Measurements from ENCODE around the gene ZBTB20. TPM values are rescaled to one million over a fixed set of nuclear protein-coding genes. Genes with fewer than 3 reads are reported as not detected.

Gene ZBTB20
- total and polyA plus RNA-seq, 12 donors, result 0.57 to 105 (median 86.8) TPM

DNA sequence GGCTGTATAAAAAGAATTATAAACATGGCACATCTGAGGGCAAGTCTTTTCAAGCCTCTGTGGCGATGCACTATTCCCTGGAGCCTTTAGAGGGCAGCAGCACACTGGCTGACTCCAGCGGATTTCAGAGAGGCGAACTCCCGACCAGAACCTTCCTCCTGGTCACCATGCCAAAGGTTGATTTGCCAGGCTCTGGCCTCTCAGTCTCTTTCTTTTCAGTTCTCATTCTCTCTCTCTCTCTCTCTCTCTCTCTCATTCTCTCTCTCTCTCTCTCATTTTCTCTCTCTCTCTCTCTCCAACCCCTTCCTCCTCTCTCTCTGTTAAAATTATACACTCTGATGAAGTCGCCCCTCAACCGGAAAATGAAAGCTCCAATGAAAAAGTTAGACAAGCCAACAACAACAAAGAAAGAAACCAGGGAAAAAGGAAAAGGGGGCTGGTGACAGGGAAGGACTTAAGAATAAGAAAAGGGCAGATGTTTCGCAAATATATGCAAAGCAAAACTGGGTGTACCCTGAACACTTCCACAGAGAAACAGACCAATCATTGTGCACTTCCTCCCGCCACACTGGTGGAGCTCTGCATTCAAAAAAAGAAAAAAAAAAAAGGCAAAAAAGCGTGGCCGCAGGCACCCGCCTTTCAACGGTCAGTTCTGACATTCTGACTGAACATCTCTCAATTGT is 763.1 kb downstream of the ZBTB20 start:
- 18 to 29% methylated on average over 12 of the region's 12 CpGs for WGBS, 2 donors
- Histone ChIP-seq H3K4me1 (peaks cover 10 to 51% (median 37%) of the 10 kb centered on the region in 9 donors), H3K4me3 (peak overlapping the region in 9 of 10 donors; percentile 24 to 55 (median 43)), H3K36me3 (peaks cover 0 to 55% (median 22%) of the 10 kb centered on the region in 9 donors), H3K9me3 (no peaks in the 10 kb centered on the region), H3K27me3 (no peaks in the 10 kb centered on the region), H3K27ac (peak overlapping the region; percentile 32 to 83 (median 70))
- intact Hi-C loops (cut with DNase I), result loop anchor here in 9 of 10 donors (5.0 to 10.0 kb wide), 10 partner anchors 33 to 781 kb away; partner anchors contain the start of gene ZBTB20 (in 1 of the 9)
- ATAC-seq (peak; percentile 80 to 89 (median 86)), DNase-seq (peak; percentile 75 to 86)
- TF ChIP-seq, protein P1, sequence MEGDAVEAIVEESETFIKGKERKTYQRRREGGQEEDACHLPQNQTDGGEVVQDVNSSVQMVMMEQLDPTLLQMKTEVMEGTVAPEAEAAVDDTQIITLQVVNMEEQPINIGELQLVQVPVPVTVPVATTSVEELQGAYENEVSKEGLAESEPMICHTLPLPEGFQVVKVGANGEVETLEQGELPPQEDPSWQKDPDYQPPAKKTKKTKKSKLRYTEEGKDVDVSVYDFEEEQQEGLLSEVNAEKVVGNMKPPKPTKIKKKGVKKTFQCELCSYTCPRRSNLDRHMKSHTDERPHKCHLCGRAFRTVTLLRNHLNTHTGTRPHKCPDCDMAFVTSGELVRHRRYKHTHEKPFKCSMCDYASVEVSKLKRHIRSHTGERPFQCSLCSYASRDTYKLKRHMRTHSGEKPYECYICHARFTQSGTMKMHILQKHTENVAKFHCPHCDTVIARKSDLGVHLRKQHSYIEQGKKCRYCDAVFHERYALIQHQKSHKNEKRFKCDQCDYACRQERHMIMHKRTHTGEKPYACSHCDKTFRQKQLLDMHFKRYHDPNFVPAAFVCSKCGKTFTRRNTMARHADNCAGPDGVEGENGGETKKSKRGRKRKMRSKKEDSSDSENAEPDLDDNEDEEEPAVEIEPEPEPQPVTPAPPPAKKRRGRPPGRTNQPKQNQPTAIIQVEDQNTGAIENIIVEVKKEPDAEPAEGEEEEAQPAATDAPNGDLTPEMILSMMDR (IDR thresholded peaks at IDR 0.05), result peak; percentile 89 to 97 (median 94)

DNA sequence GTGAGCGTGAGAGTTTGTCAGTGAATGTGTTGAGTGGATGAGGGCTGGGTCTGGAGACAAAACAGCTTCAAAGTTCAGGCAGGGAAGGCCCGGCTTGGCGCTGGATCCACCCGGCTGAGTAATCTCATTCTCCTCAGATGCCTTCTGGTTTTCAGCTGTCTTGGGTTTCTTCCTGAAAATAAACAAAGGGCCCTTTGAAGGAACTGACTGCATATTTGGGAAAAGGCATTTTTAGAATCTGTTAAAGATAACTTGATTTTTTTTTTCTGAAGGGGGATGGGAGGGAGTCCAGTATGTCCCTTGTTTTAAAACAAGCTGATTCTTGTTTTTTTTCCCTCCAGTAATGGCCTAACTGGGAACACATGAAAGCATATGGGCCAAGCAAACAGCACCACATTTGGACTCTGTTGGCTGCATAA is 766.8 kb downstream of the ZBTB20 start:
- WGBS, 2 donors, result 26 to 34% methylated on average over 4 of the region's 4 CpGs
- Histone ChIP-seq H3K27me3 (no peaks in the 10 kb centered on the region), H3K27ac (peak overlapping the region; percentile 22 to 83 (median 74)), H3K4me1 (peaks cover 10 to 83% (median 51%) of the 10 kb centered on the region in 9 donors), H3K36me3 (peaks cover 0 to 38% (median 8%) of the 10 kb centered on the region in 9 donors), H3K9me3 (no peaks in the 10 kb centered on the region), H3K4me3 (no peak overlapping the region)
- TF ChIP-seq, protein P1 (IDR thresholded peaks at IDR 0.05), result no peak
- intact Hi-C loops (cut with DNase I), result loop anchor here in 9 of 10 donors (2.0 to 10.0 kb wide), 11 partner anchors 29 to 785 kb away; partner anchors contain the start of gene ZBTB20 (in 1 of the 9)
- DNase-seq (peak; percentile 72 to 81), ATAC-seq (peak; percentile 67 to 85 (median 80))

DNA sequence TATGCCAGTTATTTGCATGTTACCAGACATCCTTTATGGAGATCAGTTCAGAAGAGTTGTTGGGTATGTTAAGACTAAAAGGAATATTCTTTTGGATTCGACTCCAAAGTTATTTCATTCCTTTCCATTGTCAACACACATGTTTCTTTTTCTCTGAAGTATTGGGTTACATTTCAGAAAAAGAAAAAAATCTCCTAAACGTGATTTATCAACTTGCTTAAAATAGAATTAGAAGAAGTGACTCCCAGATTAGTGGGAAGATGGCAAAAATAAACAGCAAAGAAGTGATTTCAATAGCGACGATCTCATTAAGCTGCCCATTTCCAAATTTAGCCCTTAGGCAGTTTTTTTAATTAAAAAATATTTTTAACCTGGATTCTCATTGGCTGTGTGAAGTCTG is 767.8 kb downstream of the ZBTB20 start:
- H3K27ac ChIP-seq, result peak overlapping the region in 8 of 10 donors; percentile 24 to 83 (median 68)
- DNase-seq, result no peak
- no peaks in the 10 kb centered on the region for H3K9me3 ChIP-seq
- peaks cover 7 to 83% (median 52%) of the 10 kb centered on the region in 9 donors for H3K4me1 ChIP-seq
- TF ChIP-seq, protein P1 (IDR thresholded peaks at IDR 0.05), result no peak
- no peaks in the 10 kb centered on the region for H3K27me3 ChIP-seq
- H3K36me3 ChIP-seq, result peaks cover 0 to 35% (median 8%) of the 10 kb centered on the region in 9 donors
- no peak for ATAC-seq
- WGBS, 2 donors, result 45 to 46% methylated on average over 4 of the region's 4 CpGs
- no peak overlapping the region for H3K4me3 ChIP-seq
- intact Hi-C loops (cut with DNase I), result loop anchor here in 1 of 10 donors (10.0 kb wide), 1 partner anchor 786 kb away; no protein-coding TSS in a partner anchor

DNA sequence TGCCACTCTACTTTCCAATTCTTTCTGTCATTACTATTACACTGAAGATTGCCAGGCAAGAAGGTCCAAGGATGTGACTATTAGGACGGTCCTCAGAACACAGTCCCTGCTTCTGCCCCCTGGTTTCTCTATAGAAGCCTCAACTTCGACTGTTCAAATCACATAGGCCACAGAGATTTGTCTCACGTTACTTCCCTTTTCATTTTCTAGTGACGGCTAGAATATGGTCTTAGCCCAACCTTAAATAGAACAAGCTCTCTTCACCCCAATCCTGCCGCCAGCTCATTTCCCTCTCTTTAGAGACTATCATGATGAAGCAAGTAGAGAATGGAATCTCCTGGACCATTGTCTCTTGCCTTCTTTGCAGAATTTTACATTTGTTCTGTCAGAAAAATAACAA is 768.3 kb downstream of the ZBTB20 start:
- no peak for ATAC-seq
- intact Hi-C loops (cut with DNase I), result loop anchor here in 1 of 10 donors (10.0 kb wide), 1 partner anchor 786 kb away; no protein-coding TSS in a partner anchor
- WGBS, 2 donors, result 91 to 96% methylated on average over 5 of the region's 5 CpGs

More for the DNA sequence above, 768.3 kb downstream of the ZBTB20 start:
- no peak overlapping the region for H3K4me3 ChIP-seq
- DNase-seq, result no peak
- H3K9me3 ChIP-seq, result no peaks in the 10 kb centered on the region
- peak overlapping the region in 7 of 10 donors; percentile 5 to 83 (median 68) for H3K27ac ChIP-seq
- H3K36me3 ChIP-seq, result peaks cover 0 to 35% (median 8%) of the 10 kb centered on the region in 9 donors
- H3K4me1 ChIP-seq, result peaks cover 6 to 85% (median 57%) of the 10 kb centered on the region in 9 donors
- no peaks in the 10 kb centered on the region for H3K27me3 ChIP-seq
- TF ChIP-seq, protein P1 (IDR thresholded peaks at IDR 0.05), result no peak

Measured in heart right ventricle (tissue), 16 donors.